H1 (cell line): ENCODE measurements around the gene TRIB2.

Source experiments
- CHD7 ChIP-seq: fragments of 300-600 bp; sonication (generic); IDR thresholded peaks from 2 replicates; pipeline ENCODE4 v1.7.1; 2012; ENCODE audit warnings: low read length, moderate library complexity, mild to moderate bottlenecking, inconsistent platforms; ENCODE audit not compliant: insufficient replicate concordance
- CTCF ChIP-seq, 3 experiments: IDR thresholded peaks; 1 replicate in 2 of 3; 2 replicates in 1 of 3; pipeline versions ENCODE4 v1.5.1 to v1.6.1; 2011; ENCODE audit warnings: low read length in 3 of 3, mild to moderate bottlenecking in 3 of 3, inconsistent platforms in 2 of 3, low read depth in 1 of 3, moderate library complexity in 1 of 3; ENCODE audit not compliant: insufficient read depth in 1 of 3; ENCODE audit errors: control extremely low read depth in 1 of 3
- EZH2 ChIP-seq: fragments of 200-600 bp; sonication (generic); IDR thresholded peaks from 2 replicates; pipeline ENCODE4 v1.7.1; 2012; ENCODE audit warnings: low read depth, mild to moderate bottlenecking, moderate library complexity, low read length, inconsistent platforms; ENCODE audit not compliant: severe bottlenecking
- KDM1A ChIP-seq: fragments of 200-600, 300-600 bp; sonication (generic); IDR thresholded peaks from 2 replicates; pipeline ENCODE4 v1.7.1; 2016; ENCODE audit warnings: mild to moderate bottlenecking, low read length, borderline replicate concordance
- MAX ChIP-seq: IDR thresholded peaks from 2 replicates; pipeline ENCODE4 v1.6.1; 2012; ENCODE audit warnings: inconsistent platforms
- POLR2A ChIP-seq, 2 experiments: IDR thresholded peaks; 1 replicate in 1 of 2; 2 replicates in 1 of 2; pipeline ENCODE4 v1.6.1; 2011; ENCODE audit warnings: low read depth in 2 of 2, low read length in 2 of 2, mild to moderate bottlenecking in 2 of 2; ENCODE audit errors: control extremely low read depth in 1 of 2
- POLR2AphosphoS5 ChIP-seq: IDR thresholded peaks from 2 replicates; pipeline ENCODE4 v1.6.1; 2011; ENCODE audit warnings: low read depth, low read length
- RFX5 ChIP-seq: IDR thresholded peaks from 2 replicates; pipeline ENCODE4 v1.6.1; 2011; ENCODE audit warnings: low read depth, low read length, improper control_type of control experiment, borderline replicate concordance
- SUZ12 ChIP-seq: fragments of 200-600 bp; sonication (generic); IDR thresholded peaks from 2 replicates; pipeline ENCODE4 v1.6.1; 2012; ENCODE audit warnings: mild to moderate bottlenecking, inconsistent platforms, low read length, moderate library complexity, mixed read lengths
- TAF1 ChIP-seq: IDR thresholded peaks from 2 replicates; pipeline ENCODE4 v1.6.1; 2011; ENCODE audit warnings: mild to moderate bottlenecking, low read depth, low read length

GRCh38 chr2:12754643-12755042, 37.9 kb downstream of the TRIB2 start:
- TF ChIP-seq KDM1A (no peak), EZH2 (no peak), SUZ12 (no peak), CTCF (IDR thresholded peaks at IDR 0.05; ENCODE audit: control extremely low read depth in 1 of 3, insufficient read depth in 1 of 3, low read depth in 1 of 3, low read length in 3 of 3) (no peak), POLR2A (IDR thresholded peaks at IDR 0.05; ENCODE audit: control extremely low read depth in 1 of 2, low read depth in 2 of 2, low read length in 2 of 2) (no peak), CHD7 (no peak), MAX (no peak), POLR2AphosphoS5 (no peak), RFX5 (no peak), TAF1 (no peak)
